Neural progenitor cell (in vitro differentiated cells): ENCODE data around the gene HECTD3.

Experiments used
- CTCF ChIP-seq: fragments of 200-600 bp; sonication (generic); IDR thresholded peaks from 2 replicates; pipeline ENCODE4 v1.5.1; 2017; ENCODE audit warnings: antibody characterized with exemption, mild to moderate bottlenecking
- EZH2 ChIP-seq: fragments of 200-600 bp; sonication (generic); IDR thresholded peaks from 2 replicates; pipeline ENCODE4 v1.6.1; 2017; ENCODE audit warnings: antibody characterized with exemption, mild to moderate bottlenecking, moderate library complexity
- EZH2phosphoT487 ChIP-seq: fragments of 200-600 bp; sonication (generic); IDR thresholded peaks from 2 replicates; pipeline ENCODE4 v1.6.1; 2017; ENCODE audit warnings: antibody characterized with exemption

- TF ChIP-seq EZH2phosphoT487 (no peak), CTCF (no peak), EZH2 (no peak)
Observed at GRCh38 chr1:45026446-45026845, 15.3 kb upstream of the HECTD3 start.
